Stimulated activated CD4-positive, alpha-beta T cell treated with anti-CD3 and anti-CD28 coated beads, Interleukin-1b, Interleukin-23, amount 100 ng/mL, for 24 hours (primary cell): ENCODE measurements around the gene SRGN.

Source experiments
- DNase-seq, 4 experiments: peaks; one replicate each; pipeline ENCODE4 v3.0.0-alpha.2; 2020; ENCODE audit warnings: low read depth in 4 of 4, low spot score in 1 of 4

SRGN gene

GRCh38 chr10:69061305-69062161, 26.4 kb upstream of the SRGN start:
- peak in 1 of 4 experiments; percentile 21 for DNase-seq

DNA sequence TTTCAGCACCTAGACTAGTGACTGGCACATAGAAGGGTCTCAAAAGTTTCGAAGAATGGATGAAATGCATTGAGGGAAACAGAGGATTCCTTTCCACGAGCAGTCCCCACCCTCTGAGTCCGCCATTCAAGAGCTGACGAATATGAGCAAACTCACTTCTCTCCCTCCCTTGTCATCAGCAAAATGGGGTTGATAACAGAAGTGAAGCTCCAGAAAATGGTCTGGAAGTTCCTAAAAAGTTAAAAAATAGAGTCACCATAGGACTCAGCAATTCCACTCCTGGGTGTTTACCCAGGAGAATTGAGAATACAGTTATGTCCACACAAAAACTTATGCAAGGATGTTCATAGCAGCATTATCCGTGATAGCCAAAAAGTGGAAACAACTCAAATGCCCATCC, 25.0 kb upstream of the SRGN start:
- DNase-seq: no peak

- no peak for DNase-seq
Observed at GRCh38 chr10:69064762-69065328, 23.1 kb upstream of the SRGN start.

GRCh38 chr10:69065406-69066361, 22.2 kb upstream of the SRGN start:
- peak in 1 of 4 experiments; percentile 55 for DNase-seq

- DNase-seq: no peak
Observed at GRCh38 chr10:69067189-69067588, 20.7 kb upstream of the SRGN start.

DNA sequence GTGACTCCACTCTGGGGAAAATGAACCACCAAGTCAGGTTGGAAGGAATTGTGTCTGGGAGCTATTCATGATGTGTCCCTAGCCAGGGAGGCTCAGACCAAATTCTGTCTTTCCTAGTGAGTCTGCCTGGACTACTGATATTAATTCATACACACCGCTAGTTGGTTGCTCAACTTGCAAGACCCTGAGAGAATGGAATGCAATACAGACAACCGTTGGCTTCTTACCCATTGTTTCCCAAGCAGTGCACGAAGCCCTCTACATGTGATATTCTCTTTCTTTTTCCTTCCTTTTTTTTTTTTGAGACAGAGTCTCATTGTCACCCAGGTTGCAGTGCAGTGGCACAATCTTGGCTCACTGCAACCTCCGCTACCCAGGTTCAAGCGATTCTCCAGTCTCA, 19.4 kb upstream of the SRGN start:
- DNase-seq: no peak

- no peak for DNase-seq
Observed at GRCh38 chr10:69069090-69070042, 18.5 kb upstream of the SRGN start.

DNA sequence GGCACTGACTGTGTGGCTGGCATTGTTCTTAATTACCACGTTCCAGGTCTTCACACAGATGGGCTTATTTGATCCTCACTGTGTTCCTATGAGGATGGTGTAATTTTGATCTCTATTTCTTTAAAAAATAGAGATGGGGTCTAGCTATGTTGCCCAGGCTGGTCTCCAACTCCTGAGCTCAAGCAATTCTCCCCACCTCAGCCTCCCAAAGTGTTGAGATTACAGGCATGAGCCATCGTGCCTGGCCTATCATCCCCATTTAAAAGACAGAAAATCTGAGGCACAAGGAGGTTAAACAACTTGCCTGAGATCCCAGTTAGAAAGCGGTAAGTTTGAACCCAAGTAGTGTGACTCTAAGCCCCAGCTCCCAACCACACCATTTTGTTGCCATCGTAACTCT, 17.0 kb upstream of the SRGN start:
- DNase-seq: no peak

DNA sequence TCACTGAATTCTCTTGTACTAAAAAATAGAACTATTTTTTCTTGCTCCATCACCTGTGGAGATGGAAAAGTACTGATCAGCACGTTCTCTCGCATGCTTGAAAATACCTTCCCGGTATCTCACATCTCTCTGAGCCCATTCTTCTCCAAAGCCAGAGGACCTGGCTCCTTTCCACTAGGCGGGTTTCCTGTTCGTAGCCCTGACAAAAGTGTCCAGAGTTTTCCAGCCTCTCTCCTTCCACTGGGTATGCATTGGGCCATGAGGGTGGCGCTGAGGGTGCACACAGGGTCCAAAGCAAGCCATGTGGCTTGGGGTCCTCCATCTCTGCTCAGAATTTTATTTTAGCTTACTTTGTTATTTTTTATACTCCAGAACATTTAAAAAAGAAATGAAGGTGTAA, 16.3 kb upstream of the SRGN start:
- no peak for DNase-seq

DNA sequence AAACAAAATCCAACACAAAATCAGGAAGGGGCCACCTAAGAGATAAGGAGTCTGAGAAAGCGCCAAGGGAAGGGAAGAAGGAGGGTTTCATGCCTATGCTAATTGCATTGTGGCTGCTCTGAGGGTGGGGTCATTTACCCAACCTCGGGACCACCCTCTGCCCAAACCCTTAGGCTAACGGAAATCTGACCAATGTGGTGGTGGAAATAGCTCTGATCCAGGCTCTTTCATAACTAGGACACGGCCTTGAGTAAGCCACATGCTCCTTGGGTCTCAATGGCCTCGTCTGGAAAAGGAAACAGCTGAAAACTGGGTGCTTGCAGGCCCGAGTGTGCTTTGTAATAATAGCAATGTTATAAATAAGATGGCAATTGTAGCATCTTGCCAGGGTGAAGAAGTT, 14.9 kb upstream of the SRGN start:
- DNase-seq: no peak

- no peak for DNase-seq
Observed at GRCh38 chr10:69073736-69074364, 14.1 kb upstream of the SRGN start.

- no peak for DNase-seq
Observed at GRCh38 chr10:69074532-69074931, 13.4 kb upstream of the SRGN start.

DNA sequence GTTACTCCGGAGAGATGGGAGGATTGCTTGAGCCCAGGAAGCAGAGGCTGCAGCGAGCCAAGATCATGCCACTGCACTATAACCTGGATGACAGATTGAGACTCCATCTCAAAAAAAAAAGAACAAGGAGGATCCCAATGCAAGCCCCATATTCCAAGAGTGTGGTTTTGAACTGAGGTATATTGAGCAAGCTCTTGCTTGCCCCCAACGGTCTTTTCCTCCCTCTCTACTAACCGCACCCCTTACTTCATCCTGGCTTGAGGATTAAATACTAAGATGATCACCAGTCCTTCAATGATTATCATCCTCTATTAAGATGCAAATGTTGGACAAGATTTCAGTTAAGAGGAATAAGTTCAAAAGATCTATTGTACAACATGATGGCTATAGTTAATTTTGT, 12.5 kb upstream of the SRGN start:
- no peak for DNase-seq

GRCh38 chr10:69078311-69078710, 9.6 kb upstream of the SRGN start:
- no peak for DNase-seq

DNA sequence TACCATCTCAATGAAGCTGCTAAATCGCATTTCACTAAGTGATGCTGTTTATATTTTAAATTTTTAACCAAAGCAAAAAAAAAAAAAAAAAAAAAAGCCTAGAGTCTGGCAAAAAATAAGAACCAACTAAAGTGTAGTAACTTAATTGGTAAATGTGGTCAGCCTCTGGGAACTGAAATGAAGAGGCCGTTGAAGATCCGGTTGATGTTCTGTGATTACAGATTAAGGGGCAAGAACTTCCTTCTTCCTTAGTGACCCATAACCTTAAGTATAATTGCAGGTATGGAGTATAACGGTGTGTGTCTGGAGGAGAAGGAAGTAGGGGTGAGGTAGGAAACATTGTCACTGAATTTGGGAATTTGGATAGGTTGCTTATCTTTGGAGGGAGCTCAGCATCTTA, 7.7 kb upstream of the SRGN start:
- DNase-seq: no peak

- DNase-seq: no peak
Observed at GRCh38 chr10:69086001-69086509, 1.8 kb upstream of the SRGN start.

- no peak for DNase-seq
Observed at GRCh38 chr10:69088471-69088769, 517 bp downstream of the SRGN start.

GRCh38 chr10:69088801-69089501, 1.0 kb downstream of the SRGN start:
- no peak for DNase-seq
